GM19023 (cell line): ENCODE results near the gene REST.
A peak's percentile ranks its signal among the peaks of the same experiment; 100 is the strongest.
"Not testable (repeated sequence)": the region's sequence is repeated elsewhere in the genome, so short reads cannot be mapped to it uniquely, and the experiment has no call there.

Experiments used
- ATAC-seq: cut with Tn5 transposase; IDR thresholded peaks from one replicate; pipeline ENCODE4 v1.9.1; 2021; ENCODE audit warnings: mild to moderate bottlenecking, moderate library complexity; ENCODE audit not compliant: unreplicated experiment

The REST gene, protein sequence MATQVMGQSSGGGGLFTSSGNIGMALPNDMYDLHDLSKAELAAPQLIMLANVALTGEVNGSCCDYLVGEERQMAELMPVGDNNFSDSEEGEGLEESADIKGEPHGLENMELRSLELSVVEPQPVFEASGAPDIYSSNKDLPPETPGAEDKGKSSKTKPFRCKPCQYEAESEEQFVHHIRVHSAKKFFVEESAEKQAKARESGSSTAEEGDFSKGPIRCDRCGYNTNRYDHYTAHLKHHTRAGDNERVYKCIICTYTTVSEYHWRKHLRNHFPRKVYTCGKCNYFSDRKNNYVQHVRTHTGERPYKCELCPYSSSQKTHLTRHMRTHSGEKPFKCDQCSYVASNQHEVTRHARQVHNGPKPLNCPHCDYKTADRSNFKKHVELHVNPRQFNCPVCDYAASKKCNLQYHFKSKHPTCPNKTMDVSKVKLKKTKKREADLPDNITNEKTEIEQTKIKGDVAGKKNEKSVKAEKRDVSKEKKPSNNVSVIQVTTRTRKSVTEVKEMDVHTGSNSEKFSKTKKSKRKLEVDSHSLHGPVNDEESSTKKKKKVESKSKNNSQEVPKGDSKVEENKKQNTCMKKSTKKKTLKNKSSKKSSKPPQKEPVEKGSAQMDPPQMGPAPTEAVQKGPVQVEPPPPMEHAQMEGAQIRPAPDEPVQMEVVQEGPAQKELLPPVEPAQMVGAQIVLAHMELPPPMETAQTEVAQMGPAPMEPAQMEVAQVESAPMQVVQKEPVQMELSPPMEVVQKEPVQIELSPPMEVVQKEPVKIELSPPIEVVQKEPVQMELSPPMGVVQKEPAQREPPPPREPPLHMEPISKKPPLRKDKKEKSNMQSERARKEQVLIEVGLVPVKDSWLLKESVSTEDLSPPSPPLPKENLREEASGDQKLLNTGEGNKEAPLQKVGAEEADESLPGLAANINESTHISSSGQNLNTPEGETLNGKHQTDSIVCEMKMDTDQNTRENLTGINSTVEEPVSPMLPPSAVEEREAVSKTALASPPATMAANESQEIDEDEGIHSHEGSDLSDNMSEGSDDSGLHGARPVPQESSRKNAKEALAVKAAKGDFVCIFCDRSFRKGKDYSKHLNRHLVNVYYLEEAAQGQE

DNA sequence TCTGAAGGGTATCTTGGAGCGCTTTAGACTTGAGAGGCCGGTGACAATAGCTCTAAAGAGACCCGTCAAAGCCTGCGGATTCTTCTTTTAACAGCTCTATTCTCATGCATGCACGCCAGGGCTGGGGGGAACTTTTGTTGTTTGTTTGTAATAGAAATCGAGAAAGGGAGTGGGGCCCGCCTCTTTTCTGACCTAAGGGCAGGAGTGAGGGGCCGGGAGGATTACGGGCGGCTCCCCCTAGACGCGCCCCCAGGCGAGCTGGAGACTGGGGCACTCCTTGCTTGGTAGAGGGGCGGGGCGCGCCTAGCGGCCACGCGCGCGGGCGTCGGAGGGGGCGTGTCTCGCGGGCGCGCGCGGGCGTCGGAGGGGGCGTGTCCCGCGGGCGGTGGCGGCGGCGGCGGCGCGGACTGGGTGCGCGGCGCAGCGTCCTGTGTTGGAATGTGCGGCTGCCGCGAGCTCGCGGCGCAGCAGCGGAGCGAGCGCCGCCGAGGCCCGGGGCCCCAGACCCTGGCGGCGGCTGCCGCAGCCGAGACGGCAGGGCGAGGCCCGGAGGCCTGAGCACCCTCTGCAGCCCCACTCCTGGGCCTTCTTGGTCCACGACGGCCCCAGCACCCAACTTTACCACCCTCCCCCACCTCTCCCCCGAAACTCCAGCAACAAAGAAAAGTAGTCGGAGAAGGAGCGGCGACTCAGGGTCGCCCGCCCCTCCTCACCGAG is at the start of gene REST:
Gene REST (plus strand): TSS at position 412 of the 717 bp plus-strand sequence. CDS start 2,739 bp downstream, outside the sequence.
- ATAC-seq, result peak; percentile 44

DNA sequence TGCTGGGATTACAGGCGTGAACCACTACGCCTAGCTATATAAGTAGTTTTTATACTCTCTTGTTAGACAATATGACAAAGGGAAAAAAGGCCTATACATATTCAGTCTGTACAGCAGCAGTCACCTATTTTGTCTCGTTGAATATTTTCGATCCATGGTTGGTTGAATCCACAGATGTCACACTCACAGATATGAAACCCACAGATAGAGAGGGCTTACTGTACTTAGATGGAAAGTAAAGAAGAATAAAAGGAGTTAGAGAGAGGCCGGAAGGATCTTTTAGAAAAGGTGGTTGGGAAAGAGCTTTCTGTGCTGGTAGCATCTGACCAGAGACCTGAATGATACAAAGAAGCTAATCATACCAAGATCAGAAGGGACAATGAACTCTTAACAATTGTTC is 47.9 kb upstream of the REST start:
- ATAC-seq, result peak; percentile 61

DNA sequence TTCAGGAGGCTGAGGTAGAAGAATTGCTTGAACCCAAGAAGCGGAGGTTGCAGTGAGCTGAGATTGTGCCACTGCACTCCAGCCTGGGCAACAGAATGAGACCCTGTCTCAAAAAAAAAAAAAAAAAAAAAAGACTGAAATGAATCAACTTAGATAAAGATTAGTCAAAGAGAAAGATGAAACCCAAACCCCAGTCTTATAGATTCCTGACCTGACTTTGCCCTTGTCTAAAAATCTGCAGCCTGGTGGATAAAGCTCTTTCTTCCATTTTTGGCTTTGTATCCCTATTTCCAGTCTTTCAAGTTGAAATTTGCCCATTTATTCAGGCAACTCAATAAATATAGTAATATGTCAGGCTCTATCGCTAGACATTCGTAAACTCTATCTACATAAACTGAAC is 46.9 kb upstream of the REST start:
- no peak for ATAC-seq

DNA sequence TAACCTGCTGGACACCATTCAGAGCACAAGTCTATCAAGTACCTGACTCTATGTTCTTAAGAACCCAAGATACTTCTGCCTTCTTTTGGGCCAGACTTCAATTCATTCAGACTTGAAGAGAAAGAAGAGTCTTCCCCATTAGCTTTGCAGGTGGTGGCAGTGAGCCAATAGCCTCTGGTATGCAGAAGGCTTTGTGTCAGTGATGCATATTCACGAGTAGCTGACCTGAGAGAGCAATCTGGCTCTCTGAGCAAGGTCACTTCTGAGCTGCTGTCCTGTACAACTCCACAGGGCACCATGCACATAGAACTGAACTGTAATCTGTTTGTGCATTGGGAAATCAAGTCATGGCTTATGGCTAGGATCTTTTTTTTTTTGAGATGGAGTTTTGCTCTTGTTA is 46.3 kb upstream of the REST start:
- ATAC-seq, result no peak

DNA sequence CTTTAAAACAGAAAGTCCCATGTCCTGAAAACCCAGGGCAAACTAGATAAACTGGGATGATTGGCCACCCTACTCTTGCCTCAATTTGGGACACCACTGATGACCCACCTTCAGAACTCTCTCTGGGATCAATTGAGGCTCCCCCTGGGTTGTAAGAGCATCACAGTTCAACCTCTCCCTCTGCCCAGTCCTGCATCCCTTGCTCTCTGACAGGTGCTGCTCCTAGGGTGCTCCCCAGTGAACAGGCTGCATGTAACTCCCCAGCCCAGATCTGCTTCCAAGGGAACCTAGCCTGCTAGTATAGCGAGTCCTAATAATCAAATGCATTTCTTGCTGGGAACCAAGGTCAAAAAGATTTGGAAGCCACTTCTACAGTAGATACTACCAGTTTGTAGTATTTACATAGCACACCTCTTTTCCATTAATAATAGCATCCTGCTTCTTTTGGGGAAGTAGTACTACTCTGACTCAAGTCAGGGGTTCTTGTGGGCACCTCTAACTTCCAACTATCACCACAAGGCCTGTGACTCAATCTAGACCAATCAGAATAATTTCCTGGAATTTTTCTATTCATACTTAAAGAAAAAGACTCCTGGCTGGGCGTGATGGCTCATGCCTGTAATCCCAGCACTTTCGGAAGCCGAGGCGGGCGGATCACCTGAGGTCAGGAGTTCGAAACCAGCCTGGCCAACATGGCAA is 44.1 kb upstream of the REST start:
- no peak for ATAC-seq

DNA sequence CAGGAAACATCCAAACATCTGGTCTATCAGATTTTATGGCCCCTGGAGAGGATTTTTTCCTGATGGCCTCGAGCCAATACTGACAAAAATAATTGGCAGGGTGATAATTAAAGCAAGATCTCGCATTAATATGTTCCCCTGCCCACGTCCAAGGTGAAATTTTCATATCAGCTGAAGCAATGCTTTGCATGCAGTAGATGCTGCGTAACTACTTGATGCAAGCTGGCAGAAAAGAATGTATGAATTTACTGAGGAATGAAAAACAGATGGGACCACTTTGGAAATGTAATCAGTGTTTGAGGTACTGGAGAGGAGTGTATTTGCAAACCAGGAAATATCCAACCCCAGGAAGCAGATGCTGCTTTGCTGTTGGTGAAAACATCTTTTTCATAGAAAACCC is 36.8 kb upstream of the REST start:
- no peak for ATAC-seq

DNA sequence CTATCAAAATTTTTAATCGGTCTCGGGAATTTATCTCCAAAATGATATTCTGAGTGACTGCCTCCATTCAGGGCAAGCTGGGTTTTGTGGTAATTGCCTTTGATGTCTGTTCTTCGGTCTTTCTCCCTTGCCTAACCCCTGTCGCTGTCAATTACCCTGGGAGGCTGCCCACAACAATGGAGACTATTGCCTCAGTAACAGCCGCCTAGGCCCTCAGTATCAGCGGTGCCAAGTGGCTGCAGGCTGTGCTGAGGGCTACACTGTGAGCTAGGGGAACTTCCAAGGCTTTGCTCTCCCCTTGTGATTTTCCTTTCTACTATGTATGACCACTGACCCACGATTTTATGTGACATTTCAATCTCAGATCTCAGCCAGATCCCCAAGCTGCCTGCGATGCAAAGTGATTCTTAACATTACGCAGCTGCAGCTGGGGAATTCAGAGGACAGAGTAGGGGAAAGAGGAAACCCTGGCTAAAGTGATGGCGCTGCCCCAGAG is 36.3 kb upstream of the REST start:
- no peak for ATAC-seq

DNA sequence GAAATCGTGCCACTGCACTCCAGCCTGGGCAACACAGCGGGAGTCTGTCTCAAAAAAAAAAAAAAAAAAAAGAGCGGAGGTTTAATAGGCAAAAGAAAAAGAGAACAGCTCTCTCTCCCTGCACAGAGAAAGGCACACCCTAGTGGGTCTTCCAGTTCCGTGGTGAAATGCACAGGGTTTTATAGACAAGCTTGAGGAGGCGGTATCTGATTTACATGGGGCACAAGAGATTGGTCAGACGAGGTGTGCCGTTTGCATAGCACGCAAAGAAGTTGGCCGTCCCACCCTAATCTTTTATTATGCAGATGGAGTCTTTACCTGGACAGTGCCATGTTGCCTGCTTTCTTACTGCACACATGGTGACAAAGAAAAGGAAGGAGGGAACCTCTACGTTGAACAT is 33.5 kb upstream of the REST start:
- ATAC-seq, result no peak

DNA sequence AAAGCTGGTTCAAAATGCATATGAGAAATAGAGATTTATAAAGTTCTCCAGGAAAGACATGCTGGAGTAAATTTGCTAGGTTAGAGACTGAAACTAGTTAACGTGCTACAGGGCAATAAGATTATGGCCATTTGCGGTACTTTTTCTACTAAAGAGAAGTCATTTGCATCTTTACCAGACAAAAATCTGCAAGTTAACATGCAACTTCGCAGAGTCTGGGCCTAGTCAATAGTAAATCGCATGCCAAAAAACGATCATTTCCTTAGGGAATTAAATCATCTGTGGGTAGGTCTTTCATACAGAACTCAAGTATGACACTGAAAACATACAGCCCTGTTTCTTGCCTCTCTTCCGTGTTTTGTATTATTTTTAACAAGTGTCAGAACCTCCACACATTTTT is 32.8 kb upstream of the REST start:
- no peak for ATAC-seq

DNA sequence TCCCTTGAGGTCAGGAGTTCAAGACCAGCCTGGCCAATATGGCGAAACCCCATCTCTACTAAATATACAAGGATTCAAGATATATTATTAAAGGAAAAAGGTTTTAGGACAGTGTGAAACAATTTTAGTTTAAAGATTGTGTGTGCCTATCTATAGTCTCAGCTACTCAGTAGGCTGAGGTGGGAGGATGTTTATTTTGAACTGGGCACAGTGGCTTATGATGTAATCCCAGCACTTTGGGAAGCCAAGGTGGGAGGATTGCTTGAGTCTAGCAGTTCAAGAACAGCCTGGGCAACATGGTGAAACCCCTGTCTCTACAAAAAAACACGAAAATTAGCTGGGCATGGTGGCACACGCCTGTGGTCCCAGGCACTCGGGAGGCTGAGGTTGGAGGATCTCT is 31.4 kb upstream of the REST start:
- no peak for ATAC-seq

DNA sequence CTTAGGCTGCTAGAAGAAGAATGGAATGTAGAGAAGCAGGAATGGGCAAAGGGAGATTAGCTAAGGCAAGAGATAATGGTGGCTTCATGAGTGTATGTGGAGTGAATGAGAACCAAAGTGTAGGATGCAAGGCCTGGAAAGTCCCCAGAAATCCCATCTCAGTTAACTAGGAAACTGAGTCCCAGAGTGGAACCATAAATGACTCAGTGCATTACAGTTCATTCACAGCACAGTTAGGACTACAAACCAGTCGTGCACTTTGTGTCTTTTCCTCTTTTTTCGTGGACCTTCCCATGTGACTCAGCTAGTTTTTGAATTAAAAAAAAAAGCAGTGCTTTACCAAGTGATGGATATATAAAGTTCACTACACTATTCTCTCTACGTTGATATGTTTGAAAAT is 27.7 kb upstream of the REST start:
- no peak for ATAC-seq

DNA sequence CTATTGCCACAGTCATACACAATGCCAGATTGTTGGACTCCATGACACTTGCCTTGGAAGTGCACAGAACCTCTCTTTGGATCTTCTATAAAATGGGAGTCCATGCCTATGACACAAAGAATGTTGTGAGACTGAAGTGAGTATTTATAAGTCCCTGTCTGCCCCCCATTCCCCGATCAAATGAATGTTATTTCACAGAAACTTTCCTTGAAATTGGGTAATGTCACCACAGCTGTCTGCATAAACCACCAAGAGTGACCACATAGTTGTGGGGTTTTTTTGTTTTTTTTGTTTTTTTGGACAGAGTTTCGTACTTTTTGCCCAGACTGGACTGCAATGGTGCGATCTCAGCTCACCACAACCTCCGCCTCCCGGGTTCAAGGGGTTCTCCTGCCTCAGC is 27.1 kb upstream of the REST start:
- no peak for ATAC-seq

DNA sequence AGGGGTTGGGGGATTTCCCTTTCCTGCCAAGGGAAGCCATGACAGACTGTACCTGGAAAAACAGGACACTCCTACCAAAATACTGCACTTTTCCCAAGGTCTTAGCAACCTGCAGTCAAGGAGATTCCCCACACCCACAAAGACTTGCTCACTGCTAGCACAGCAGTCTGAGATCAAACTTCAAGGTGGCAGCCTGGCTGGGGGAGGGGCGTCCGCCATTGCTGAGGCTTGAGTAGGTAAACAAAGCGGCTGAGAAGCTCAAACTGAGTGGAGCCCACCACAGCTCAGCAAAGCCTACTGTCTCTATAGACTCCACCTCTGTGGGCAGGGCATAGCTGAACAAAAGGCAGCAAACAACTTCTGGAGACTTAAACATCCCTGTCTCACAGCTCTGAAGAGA is 23.2 kb upstream of the REST start:
- ATAC-seq, result not testable (repeated sequence)

DNA sequence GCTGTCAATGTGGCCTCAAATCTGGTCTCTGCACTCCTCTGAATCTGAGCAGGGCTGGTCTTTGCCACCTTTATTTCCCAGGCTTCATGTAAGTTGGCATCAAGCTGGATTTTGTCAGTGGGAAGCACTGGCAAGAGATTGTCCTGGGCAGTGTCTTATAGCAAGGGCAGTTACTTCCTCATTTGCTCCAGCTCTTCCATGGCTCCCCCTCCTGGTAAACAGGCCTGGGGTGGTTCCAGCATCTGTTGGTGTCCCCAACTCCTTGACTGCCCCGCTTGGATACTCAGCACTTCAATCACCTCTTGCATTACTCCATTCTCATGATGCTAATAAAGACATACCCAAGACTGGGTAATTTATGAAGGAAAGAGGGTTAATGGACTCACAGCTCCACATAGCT is 15.0 kb upstream of the REST start:
- ATAC-seq, result no peak

DNA sequence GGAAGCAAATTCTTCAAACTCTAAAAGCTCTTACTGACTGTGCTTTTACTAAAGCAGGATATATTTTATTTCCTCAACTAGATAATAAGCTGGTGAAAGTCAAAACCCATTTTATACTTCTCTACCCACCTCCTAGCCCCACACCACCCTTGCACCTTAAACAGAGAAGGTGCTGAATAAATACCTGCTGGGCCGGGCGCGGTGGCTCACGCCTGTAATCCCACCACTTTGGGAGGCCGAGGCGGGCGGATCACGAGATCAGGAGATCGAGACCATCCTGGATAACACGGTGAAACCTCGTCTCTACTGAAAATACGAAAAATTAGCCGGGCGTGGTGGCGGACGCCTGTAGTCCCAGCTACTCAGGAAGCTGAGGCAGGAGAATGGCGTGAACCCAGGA is 9.9 kb upstream of the REST start:
- not testable (repeated sequence) for ATAC-seq

DNA sequence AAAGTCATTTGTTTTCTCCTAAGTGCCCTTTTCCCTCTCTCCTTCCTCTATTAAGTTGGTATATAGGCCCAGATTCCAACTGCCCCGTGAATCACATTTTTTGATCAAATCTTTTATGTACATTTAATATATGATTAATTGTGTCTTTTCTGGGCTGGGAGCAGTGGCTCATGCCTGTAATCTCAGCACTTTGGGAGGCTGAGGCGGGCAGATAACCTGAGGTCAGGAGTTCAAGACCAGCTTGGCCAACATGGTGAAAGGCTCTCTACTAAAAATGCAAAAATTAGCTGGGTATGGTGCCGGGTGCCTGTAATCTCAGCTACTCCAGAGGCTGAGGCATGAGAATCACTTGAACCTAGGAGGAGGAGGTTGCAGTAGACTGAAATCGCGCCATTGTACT is 7.5 kb upstream of the REST start:
- ATAC-seq, result not testable (repeated sequence)

DNA sequence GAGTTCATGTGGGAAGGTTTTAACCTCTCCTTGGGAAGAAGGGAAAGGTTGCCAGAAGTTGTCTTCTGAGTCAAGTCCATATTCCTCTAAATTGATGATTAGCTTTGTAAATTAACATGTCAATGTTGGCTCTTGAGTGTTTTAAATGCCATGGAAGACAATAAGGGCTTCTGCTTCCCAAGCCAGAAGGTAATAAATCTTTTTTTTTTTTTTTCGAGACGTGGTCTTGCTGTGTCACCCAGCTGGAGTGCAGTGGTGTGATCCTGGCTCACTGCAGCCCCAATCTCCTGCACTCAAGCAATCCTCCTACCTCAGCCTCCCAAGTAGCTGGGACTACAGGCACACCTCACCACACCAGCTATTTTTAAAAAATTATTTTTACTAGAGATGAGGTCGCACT is 5.0 kb upstream of the REST start:
- no peak for ATAC-seq

DNA sequence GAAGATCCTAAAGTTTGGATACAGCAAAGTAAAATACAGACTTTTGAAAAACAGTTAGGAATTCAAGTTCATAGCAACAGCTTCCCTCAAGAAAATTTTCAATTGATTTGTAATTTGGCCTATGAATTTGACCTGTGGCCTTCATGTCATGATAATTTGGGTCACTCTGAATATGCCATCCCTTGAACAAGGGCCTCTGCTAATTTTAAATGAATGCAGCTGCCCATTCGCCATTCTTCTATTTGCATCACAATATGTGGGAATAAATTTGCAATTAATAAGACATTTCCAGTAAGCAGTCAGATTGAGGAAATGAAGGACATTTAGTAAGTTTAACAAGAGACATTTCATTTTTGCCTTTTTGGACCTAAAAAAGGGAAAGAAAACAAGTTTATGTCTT is 1.9 kb upstream of the REST start:
- no peak for ATAC-seq

DNA sequence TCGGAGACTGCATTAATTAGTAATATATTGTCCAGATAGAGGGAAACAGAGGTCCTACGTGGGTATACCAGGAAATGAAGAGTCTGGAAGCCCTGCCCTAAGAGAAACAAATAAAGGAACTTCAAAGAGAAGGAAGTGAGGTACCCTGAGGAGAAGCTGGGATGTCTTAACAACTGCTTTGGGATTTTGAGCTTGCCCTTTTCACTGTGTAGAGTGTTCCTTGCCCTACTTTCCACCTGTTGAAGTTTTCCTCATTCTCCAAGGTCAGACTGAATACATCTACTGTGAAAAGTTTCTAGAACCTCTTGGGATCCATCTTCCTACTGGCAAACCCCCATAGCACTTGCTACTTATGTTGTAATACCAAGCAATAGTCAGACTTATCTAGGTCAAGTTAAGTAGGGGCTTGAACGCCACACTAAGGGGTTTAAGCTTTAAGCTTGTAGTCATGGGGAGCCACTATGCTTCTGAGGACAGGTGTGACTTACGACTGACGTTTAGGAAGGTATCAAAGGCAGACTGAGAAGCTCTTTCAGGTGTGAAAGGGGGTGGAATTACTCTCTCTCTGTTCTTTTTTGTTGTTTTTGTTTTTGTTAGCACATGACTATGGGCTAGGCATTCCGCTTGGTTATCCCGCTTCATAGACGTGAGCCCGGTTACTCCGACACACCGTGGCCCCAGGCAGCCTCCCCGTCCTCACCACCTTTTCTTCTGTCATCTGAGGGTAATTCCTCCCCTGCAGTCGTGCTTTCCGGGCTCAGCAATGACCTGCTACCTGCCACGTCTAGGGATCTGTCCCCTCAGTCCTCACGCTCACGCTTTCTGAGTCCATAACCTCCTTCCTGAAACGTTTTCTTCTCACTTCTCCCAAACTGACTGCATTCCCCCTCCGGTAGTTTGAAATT is 959 bp upstream of the REST start:
- no peak for ATAC-seq
